Neuronal stem cell (in vitro differentiated cells): ENCODE results near the gene PER2.
"Not testable (repeated sequence)": the region's sequence is repeated elsewhere in the genome, so short reads cannot be mapped to it uniquely, and the experiment has no call there.

Source experiments
- DNase-seq: peaks from one replicate; pipeline ENCODE4 v3.0.0-alpha.2; 2013; ENCODE audit warnings: low spot score
- H2AFZ ChIP-seq: one replicate; pipeline ENCODE4 v1.6.1; 2013; ENCODE audit warnings: mild to moderate bottlenecking, low read length, inconsistent platforms
- H2AK5ac ChIP-seq: 2 replicates; pipeline ENCODE4 v1.6.1; 2013; ENCODE audit warnings: low read depth, mild to moderate bottlenecking, inconsistent platforms, low read length, moderate library complexity, mixed read lengths
- H2BK120ac ChIP-seq: 2 replicates; pipeline ENCODE4 v1.6.1; 2013; ENCODE audit warnings: low read depth, mild to moderate bottlenecking, inconsistent platforms, low read length, moderate library complexity, mixed read lengths
- H2BK12ac ChIP-seq: one replicate; pipeline ENCODE4 v1.6.1; 2013; ENCODE audit warnings: low read length, inconsistent platforms
- H2BK15ac ChIP-seq: 2 replicates; pipeline ENCODE4 v1.6.1; 2013; ENCODE audit warnings: mild to moderate bottlenecking, low read length, inconsistent platforms, mixed read lengths
- H2BK5ac ChIP-seq: one replicate; pipeline ENCODE4 v1.6.1; 2013; ENCODE audit warnings: inconsistent platforms, mild to moderate bottlenecking, low read length, moderate library complexity
- H3K14ac ChIP-seq: one replicate; pipeline ENCODE4 v1.6.1; 2013; ENCODE audit warnings: low read length, inconsistent platforms
- H3K18ac ChIP-seq: 2 replicates; pipeline ENCODE4 v1.6.1; 2013; ENCODE audit warnings: low read length, inconsistent platforms
- H3K23ac ChIP-seq: 2 replicates; pipeline ENCODE4 v1.6.1; 2013; ENCODE audit warnings: low read depth, mild to moderate bottlenecking, mixed read lengths, low read length, inconsistent platforms; ENCODE audit not compliant: poor library complexity
- H3K27ac ChIP-seq: replicated peaks from 3 replicates; pipeline ENCODE4 v1.5.1; 2013; ENCODE audit warnings: low read length, inconsistent platforms
- H3K27me3 ChIP-seq, 3 experiments: 2 replicates each; pipeline ENCODE4 v1.6.1; 2013; ENCODE audit warnings: low read length in 3 of 3, mild to moderate bottlenecking in 2 of 3, inconsistent platforms in 1 of 3, low read depth in 1 of 3, mixed read lengths in 1 of 3, moderate library complexity in 1 of 3; ENCODE audit not compliant: control insufficient read depth in 3 of 3, insufficient read depth in 3 of 3
- H3K36me3 ChIP-seq, 2 donors: replicated peaks in 1 of 2; 2 replicates each; pipeline ENCODE4 v1.6.1; 2013; ENCODE audit warnings: low read length in 2 of 2; ENCODE audit not compliant: control insufficient read depth in 2 of 2, insufficient read depth in 2 of 2
- H3K4ac ChIP-seq: 2 replicates; pipeline ENCODE4 v1.6.1; 2013; ENCODE audit warnings: inconsistent platforms, mild to moderate bottlenecking, low read length, moderate library complexity
- H3K4me1 ChIP-seq, 2 donors: 1 replicate in 1 of 2; 2 replicates in 1 of 2; pipeline ENCODE4 v1.6.1; 2013; ENCODE audit warnings: low read length in 2 of 2, low read depth in 1 of 2; ENCODE audit not compliant: control insufficient read depth in 2 of 2, insufficient read depth in 1 of 2
- H3K4me2 ChIP-seq: one replicate; pipeline ENCODE4 v1.6.1; 2013; ENCODE audit warnings: mild to moderate bottlenecking, low read length, inconsistent platforms; ENCODE audit not compliant: insufficient read depth, poor library complexity, severe bottlenecking
- H3K4me3 ChIP-seq, 2 donors: 2 replicates each; pipeline ENCODE4 v1.5.1; 2013; ENCODE audit warnings: low read length in 2 of 2, mild to moderate bottlenecking in 2 of 2, inconsistent platforms in 1 of 2, moderate library complexity in 1 of 2
- H3K79me1 ChIP-seq: one replicate; pipeline ENCODE4 v1.6.1; 2013; ENCODE audit warnings: low read depth, mild to moderate bottlenecking, inconsistent platforms, low read length, moderate library complexity
- H3K9ac ChIP-seq: one replicate; pipeline ENCODE4 v1.6.1; 2013; ENCODE audit warnings: mild to moderate bottlenecking, low read depth, low read length, inconsistent platforms; ENCODE audit not compliant: poor library complexity
- H3K9me3 ChIP-seq, 2 donors: replicated peaks in 1 of 2; 2 replicates each; pipeline versions ENCODE3 to v1.6.1; 2013; ENCODE audit warnings: low read length in 2 of 2, mild to moderate bottlenecking in 2 of 2, inconsistent platforms in 1 of 2, low read depth in 1 of 2, mixed read lengths in 1 of 2, moderate library complexity in 1 of 2; ENCODE audit not compliant: control insufficient read depth in 2 of 2, insufficient read depth in 1 of 2
- H4K8ac ChIP-seq: one replicate; pipeline ENCODE4 v1.6.1; 2013; ENCODE audit warnings: low read depth, mild to moderate bottlenecking, inconsistent platforms, low read length, moderate library complexity
- H4K91ac ChIP-seq: one replicate; pipeline ENCODE4 v1.6.1; 2013; ENCODE audit warnings: low read length, low read depth, mild to moderate bottlenecking, inconsistent platforms; ENCODE audit not compliant: poor library complexity
- WGBS, 2 donors: extraction: QIAGEN DNeasy Blood & Tissue Kit; methylation state at CpG; one replicate each; pipeline ENCODE4 v1.1.7; 2013; ENCODE audit warnings: missing lambda C conversion rate in 2 of 2, mixed read lengths in 1 of 2; ENCODE audit not compliant: insufficient read length in 2 of 2, insufficient replicate concordance in 1 of 2; ENCODE audit errors: extremely low coverage in 2 of 2; 5-methylcytosine and 5-hydroxymethylcytosine counted together

The PER2 gene

GRCh38 chr2:238271686-238272085, 16.7 kb downstream of the PER2 start:
- not testable (repeated sequence) for H3K79me1 ChIP-seq, H3K4me2 ChIP-seq, H3K23ac ChIP-seq, H2AK5ac ChIP-seq, H3K27me3 ChIP-seq, H4K91ac ChIP-seq, H3K9me3 ChIP-seq, H2BK15ac ChIP-seq, H2BK5ac ChIP-seq, H2AFZ ChIP-seq, H2BK120ac ChIP-seq, H3K14ac ChIP-seq, H2BK12ac ChIP-seq, H3K4me1 ChIP-seq, H3K4ac ChIP-seq, H3K27ac ChIP-seq, H3K18ac ChIP-seq, H3K4me3 ChIP-seq, H3K9ac ChIP-seq, DNase-seq, H4K8ac ChIP-seq
- WGBS, 2 donors = no CpG with 5 or more reads among the region's 8 CpGs
- peaks cover 19 to 69% of the 10 kb centered on the region in 2 donors for H3K36me3 ChIP-seq

- H3K36me3 ChIP-seq = peaks cover 17 to 63% of the 10 kb centered on the region in 2 donors
- H3K9me3 ChIP-seq = no peaks in the 10 kb centered on the region
- no peak overlapping the region for H3K27ac ChIP-seq
- no peak overlapping the region for H3K9ac ChIP-seq
- no peak overlapping the region for H3K4ac ChIP-seq
- H2AK5ac ChIP-seq = no peak overlapping the region
- H2BK12ac ChIP-seq = no peak overlapping the region
- H3K4me1 ChIP-seq = no peaks in the 10 kb centered on the region
- no peak overlapping the region for H2BK15ac ChIP-seq
- H3K14ac ChIP-seq = no peak overlapping the region
- H3K79me1 ChIP-seq = no peaks in the 10 kb centered on the region
- DNase-seq = no peak
- H3K4me3 ChIP-seq = no peak overlapping the region
- no peak overlapping the region for H4K91ac ChIP-seq
- no peak overlapping the region for H3K18ac ChIP-seq
- no peaks in the 10 kb centered on the region for H3K27me3 ChIP-seq
- no peak overlapping the region for H2AFZ ChIP-seq
- H4K8ac ChIP-seq = no peak overlapping the region
- H2BK5ac ChIP-seq = no peak overlapping the region
- H2BK120ac ChIP-seq = no peak overlapping the region
- no peak overlapping the region for H3K4me2 ChIP-seq
- H3K23ac ChIP-seq = no peak overlapping the region
- no CpG with 5 or more reads among the region's 13 CpGs for WGBS, 2 donors
These were observed 17.3 kb downstream of the PER2 start for GRCh38 chr2:238271061-238271554.

GRCh38 chr2:238270606-238271005, 17.8 kb downstream of the PER2 start:
- Histone ChIP-seq H3K4ac (no peak overlapping the region), H3K27me3 (no peaks in the 10 kb centered on the region), H2BK15ac (no peak overlapping the region), H2AK5ac (no peak overlapping the region), H3K4me3 (no peak overlapping the region), H3K9me3 (no peaks in the 10 kb centered on the region), H3K23ac (no peak overlapping the region), H3K79me1 (no peaks in the 10 kb centered on the region), H2AFZ (no peak overlapping the region), H3K14ac (no peak overlapping the region), H3K4me1 (no peaks in the 10 kb centered on the region), H3K36me3 (peaks cover 17 to 60% of the 10 kb centered on the region in 2 donors), H4K8ac (no peak overlapping the region), H2BK12ac (no peak overlapping the region), H3K27ac (no peak overlapping the region), H3K18ac (no peak overlapping the region), H4K91ac (no peak overlapping the region), H3K9ac (peak overlapping the region; percentile 68), H2BK120ac (no peak overlapping the region), H3K4me2 (no peak overlapping the region), H2BK5ac (no peak overlapping the region)
- DNase-seq = no peak
- WGBS, 2 donors = no CpG with 5 or more reads among the region's 9 CpGs

- H3K27me3 ChIP-seq = no peaks in the 10 kb centered on the region
- H3K14ac ChIP-seq = no peak overlapping the region
- no peak for DNase-seq
- H3K18ac ChIP-seq = no peak overlapping the region
- no peak overlapping the region for H2BK120ac ChIP-seq
- H3K4ac ChIP-seq = no peak overlapping the region
- no peak overlapping the region for H2BK15ac ChIP-seq
- no peak overlapping the region for H3K23ac ChIP-seq
- no peaks in the 10 kb centered on the region for H3K4me1 ChIP-seq
- H4K91ac ChIP-seq = no peak overlapping the region
- H4K8ac ChIP-seq = no peak overlapping the region
- H3K9ac ChIP-seq = no peak overlapping the region
- WGBS, 2 donors = no CpG with 5 or more reads among the region's 6 CpGs
- no peak overlapping the region for H2AFZ ChIP-seq
- no peaks in the 10 kb centered on the region for H3K79me1 ChIP-seq
- no peak overlapping the region for H2BK12ac ChIP-seq
- no peak overlapping the region for H2AK5ac ChIP-seq
- no peak overlapping the region for H3K27ac ChIP-seq
- H3K36me3 ChIP-seq = peaks cover 17 to 57% of the 10 kb centered on the region in 2 donors
- no peak overlapping the region for H3K4me2 ChIP-seq
- no peak overlapping the region for H3K4me3 ChIP-seq
- no peak overlapping the region for H2BK5ac ChIP-seq
- no peaks in the 10 kb centered on the region for H3K9me3 ChIP-seq
These were observed 18.7 kb downstream of the PER2 start for GRCh38 chr2:238269741-238270140.
